NCI-H524 (cell line): Measurements from ENCODE around the gene LIPN.

ENCODE experiments used
- DNase-seq, 2 experiments: peaks; one replicate each; lab custom pipeline; 2025; lab: John Stamatoyannopoulos, UW

LIPN gene

DNA sequence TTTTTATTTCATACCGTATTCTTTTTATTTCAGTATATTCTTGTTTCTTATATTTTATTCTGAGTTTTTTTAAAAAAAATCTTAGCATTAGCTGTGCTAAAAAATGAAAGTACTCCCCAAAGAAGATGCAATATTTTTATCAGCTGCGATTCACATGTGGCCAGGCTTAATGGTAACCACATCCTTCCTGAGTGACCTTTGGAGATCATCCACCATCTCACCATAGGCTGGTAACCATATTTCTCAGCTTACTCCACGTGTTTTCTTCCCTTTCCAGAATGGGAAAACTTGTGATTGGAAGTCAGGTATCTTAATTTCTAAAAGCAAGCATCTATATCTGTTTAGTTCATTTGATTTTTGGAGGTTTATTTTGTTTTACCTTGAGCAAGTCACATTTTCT, 23.9 kb downstream of the LIPN start:
- DNase-seq: no peak

DNA sequence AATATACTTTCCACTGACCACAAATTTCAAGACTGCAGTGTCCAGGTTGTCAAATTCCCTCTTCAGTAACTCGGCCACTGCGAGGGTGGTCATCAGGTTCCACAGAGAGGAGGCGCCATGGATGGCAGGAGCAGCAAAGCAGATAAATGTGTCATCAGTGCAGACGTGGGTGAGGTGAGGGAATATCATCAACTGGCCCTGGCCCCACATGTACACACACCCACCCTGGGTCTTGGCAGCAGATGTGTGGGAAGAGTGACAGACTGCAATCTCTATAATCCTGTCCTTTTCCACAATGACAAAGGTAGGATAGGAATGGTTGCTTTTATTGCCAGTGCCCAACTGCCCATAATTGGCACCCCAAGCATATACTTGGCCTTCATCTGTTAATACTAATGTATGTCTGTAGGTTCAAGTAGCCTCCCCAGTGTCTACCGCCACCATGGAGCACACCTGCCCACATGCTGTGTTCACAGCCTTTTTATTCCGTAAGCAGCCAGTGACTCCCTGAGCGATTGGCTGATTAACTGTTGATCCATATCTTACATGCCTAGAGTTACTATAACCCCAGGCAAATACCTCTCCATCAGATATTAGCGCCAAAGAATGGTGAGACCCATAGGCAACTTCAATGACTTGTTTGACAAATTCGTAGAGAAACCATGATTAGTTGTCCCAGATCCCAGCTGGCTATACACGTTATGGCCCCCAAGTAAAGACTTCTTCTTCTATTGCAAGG, 26.4 kb downstream of the LIPN start:
- DNase-seq: peak in 1 of 2 experiments; percentile 4

DNA sequence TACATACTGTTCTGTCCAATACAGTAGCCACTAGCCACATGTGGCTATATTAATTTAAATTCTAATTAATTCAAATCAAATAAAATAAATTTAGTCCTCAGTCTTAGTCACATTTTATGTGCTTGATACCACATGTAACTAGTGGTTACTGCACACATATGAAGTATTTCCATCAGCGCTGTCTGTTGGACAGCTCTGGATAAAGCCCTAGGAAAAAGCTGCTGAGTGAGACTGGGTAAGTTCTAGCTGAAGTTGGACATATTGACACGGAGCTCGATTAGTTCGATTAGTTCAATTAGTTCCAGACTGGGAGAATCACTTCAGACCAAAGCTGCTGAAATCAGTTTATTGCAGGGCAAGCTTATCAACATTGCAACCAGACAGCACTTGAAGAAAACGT, 27.6 kb downstream of the LIPN start:
- no peak for DNase-seq

DNA sequence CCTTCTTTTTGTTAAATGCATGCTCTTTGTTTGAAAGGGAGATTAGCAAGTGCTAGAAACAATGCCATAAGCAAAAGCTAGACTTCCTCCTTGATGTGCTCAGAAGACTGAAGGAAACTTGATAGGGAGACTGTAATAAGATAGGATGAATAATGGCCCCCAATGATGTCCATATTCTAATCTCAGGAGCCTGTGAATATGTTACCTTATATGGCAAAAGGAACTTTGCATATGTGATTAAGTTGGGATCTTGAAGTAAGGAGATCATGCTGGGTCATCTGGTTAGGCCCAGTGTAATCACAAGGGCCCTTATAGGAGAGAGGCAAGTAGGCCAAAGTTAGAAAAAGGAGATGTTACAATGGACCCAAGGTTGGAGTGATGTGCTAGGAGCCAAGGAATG, 29.1 kb downstream of the LIPN start:
- peak in 1 of 2 experiments; percentile 37 for DNase-seq

DNA sequence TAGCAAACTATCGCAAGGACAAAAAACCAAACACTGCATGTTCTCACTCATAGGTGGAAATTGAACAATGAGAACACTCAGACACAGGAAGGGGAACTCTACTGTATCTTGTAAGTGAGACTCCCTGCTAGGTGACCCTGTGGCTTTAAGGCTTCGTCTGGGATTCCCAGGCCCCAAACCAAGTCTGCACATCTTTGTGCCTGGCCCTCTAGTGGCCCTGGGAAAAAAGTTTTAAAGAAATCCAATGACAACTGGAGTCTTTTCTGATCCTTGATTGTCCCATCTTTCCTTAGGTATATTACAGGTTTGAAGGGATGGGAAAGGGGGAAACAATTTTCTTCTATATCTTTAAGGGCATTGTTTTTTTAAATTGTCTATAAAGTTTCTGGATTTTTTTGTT, 32.1 kb downstream of the LIPN start:
- DNase-seq: peak in 1 of 2 experiments; percentile 8

DNA sequence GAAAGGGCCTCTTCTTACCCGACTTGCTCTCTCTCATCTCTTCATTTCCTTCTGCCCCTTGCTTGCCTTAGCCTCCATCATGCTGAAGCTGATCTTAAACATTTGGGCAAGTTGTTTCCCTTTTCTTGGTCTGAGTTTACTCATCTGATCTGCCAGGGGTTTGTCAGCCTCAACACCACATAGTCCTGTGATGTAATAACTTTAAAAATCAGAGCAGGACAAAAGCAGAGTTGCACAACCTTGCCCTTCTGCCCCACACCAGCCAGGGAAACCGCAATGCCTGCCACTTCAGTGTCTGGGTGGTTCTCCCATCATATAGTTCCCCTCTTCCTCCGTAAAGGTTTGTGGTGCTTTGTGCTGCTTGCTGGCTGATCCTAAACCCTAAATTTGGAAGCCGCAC, 32.8 kb downstream of the LIPN start:
- DNase-seq: no peak

DNA sequence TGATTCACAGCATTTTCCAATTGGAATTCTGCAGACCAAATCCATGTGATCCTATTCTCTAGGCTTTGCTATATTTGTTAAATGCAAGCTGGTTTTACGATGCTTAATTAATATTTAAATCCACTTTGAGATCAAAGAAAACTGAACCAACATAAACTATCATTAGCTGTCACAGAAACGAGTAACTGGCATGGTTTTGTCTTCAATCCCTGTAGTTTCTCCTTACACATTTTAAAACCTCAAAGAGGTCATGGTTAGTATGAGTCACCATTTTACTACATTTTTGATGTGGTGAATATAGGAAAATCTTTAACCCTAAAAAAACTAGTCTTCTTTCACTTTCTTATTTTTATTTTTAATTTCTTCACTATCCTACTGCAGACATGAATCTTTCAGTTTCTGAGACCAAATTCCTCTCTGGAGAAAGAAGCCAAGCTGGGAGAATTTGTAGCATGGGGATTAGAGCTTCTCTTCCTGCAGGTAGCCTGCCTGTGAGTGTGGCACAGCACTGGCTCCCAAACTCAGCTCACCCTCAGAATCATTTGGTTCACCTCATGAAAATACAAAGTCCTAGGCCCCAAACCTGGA, 34.0 kb downstream of the LIPN start:
- DNase-seq: no peak

DNA sequence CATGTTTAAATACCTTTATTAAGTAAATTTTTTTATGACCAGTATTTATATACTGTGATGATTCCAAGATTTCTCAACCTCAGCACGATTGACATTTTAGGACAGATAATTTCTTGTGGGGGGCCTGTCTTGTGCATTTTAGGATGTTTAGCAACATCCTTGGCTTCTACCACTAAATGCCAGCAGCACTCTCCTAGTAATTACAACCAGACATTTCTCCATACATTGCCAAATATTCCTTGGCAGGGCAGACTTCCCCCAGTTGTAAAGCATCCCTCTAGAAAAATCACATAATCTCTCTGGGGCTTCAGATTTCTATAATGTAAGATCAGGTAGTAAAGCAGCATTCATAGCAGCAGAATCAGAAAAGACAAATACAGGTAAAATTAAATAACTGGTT, 34.9 kb downstream of the LIPN start:
- DNase-seq: no peak

DNA sequence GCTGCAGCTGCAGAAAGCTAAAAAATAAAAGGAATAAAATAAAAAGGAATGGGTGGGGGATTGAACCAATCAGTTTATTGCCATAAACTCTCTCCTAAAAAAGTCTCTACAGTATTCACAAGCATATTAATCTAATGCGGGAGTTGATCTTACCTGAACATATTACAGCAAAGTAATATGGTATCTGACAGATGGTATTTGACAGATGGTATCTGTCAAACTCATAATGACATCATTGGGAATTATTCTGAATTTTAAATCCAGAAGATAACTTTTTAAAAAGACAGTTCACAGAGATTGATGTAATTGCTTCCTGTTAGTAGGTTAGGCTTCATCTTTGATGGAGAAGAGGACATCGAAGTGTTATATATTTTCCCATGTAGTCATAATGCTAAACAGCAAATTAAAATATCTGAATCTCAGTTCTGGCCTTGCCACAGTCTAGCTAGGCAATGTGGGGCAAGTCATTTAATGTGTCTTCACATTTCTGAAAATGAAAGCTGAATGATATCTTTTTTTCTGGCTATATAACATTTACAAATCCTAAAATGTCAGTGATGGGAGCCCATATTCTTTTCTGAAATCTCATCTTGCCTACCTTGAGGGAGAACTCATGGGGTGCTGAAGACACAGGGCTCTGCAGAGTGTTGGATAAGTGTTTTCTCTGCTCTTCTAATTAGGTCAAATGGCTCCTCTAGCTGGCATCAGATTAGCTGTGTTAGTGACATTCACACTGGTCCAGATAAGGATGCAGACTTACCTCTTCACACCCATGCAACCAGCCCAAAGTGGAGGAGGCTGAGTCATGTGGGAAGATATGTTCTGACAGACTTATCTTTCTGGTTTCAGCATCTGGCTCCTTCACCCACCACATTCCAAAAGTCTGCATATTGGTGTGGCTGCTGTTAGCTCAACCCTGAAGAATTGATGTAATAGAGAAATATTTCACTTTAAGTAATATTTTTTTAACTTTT, 40.6 kb downstream of the LIPN start:
- DNase-seq: peak in 1 of 2 experiments; percentile 61

DNA sequence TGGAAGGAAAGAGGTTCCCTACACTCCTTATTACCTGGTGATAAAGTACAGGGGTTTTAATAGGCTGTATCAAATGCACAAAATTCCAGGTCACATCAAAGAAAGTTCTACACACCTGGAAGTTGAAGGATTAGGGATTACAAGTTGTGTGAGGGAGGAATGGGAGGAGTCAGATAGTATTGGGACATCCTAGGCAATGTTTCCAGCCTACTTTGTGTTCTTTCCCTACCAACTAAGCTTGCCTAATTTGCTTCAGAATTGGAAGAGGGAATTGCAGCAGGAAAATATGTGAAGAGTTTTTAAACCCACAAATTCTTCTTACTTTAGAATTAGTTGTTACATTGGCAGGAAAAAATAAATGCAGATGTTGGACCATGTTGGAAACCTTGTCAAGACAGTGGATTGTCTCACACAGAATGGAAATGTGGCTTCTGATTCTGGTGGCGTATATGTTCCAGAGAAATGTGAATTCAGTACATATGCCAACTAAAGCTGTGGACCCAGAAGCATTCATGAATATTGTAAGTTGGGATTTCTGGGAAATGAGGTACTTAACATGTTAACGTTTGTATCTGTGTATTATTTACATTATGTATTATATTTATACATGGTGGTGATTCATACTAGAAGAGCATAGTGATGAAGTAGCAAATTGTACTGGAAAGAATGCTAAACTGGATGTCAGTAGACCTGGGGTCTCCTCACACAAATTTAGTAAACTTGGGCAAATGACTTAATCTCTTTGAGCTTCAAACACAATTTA, 42.9 kb downstream of the LIPN start, which contains the start of gene LIPM:
Gene LIPM (plus strand): TSS at position 208 of the 763 bp plus-strand sequence. CDS start 167 bp downstream, at position 375.
- DNase-seq: no peak

DNA sequence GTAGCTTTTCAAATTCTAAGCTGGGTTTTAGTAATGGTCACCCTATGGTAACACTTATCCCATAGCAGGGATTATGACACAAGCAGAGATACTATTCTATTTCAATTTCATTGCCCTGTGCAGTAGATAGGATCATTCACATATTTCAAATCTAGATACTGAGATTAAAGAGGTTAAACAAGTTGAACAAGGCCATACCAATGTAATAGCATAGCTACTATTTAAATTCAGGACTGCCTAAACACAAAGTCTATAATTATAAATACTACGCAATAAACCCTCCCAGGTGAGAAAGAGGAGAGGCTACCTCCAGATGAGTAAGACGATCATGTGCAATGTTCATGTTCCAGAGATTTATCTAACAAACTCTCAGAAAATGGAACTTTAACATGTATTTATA, 43.8 kb downstream of the LIPN start:
- DNase-seq: no peak

DNA sequence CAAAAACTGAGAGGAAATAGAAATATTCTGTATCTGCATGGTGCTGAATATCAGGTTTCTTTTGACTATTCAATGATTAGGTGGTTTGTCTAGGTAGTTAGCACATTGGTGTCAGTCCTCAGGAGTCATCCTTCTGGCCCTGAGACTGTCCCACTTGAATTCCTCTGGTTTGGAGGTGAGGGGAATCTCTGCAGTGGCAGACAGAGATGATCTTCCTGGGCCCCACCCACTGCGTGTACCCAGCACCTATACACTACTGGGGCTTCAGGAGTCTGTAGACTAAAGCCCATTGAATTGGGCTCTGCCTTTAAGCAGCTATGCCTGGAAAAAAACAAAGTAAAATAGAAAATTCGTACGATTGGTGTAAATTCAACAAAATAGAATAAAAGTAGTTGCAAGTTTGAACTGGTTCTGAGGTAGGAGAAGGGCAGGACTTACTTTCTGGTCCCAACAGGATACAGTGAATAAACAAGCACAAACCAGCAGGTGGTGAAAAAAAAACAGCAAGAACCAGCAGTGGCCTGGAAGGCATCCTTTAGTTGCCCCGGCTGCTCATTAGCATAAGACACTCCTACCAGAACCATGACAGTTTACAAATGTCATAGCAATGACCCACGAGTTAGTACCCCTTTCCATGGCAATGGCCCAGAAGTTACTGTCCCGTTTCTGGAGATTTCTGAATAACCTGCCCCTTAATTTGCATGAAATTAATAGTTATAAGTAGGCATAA, 44.4 kb downstream of the LIPN start:
- DNase-seq: no peak

DNA sequence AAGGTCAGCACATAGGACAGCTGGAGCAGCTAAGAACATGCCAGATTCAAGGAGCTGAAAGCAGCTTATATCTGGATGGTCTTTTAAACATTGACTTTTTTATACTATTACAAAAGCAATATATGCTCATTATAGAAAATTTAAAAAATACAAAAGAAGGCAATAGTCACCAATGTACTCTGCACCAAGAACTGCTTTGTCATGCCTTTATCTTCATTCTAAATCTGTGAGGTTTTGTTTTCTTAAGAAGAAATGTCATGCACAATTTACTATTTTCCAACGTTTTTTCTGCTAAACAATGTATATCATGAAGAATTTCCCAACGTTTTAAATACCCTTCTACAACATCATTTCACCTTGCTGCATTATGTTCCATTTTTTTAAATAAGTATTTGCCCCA, 45.5 kb downstream of the LIPN start:
- DNase-seq: no peak

DNA sequence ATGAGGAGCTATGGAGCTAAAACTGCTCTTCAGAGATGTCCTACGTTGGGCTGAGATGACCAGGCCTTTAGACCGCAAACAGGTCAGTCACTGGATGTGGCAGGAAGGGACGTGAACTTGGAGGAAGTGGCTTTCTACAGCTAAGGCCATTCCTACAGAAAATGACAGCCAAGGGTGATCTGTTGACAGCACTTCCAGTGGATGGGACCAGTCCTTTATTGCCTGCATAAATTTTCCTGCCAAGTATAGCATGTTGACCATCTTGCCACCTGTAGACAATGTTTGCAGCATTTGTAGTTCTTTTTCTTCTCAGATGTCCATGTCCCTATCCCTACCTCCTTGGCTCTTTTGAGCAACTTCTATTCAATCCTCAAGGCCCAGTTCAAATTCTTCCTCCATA, 46.1 kb downstream of the LIPN start:
- no peak for DNase-seq

DNA sequence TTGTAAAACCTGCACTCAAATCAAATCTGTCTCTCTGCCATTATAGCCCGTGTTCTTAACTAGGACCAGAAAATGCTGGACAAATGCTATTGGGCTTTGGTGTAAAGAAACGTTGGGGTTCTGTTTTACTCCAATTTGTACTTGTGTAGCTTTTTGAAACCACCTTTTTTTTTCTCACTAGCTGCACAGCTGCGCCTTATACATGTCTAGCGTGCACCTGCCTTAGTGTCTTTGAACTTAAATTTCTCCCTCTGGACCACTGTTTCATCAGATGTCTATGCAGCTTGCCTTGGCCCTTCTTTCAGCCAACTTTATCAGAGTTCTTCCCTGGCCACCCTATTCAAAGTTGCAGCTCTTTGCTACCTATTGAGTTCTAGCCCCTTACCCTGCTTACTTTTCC, 49.8 kb downstream of the LIPN start:
- DNase-seq: no peak

DNA sequence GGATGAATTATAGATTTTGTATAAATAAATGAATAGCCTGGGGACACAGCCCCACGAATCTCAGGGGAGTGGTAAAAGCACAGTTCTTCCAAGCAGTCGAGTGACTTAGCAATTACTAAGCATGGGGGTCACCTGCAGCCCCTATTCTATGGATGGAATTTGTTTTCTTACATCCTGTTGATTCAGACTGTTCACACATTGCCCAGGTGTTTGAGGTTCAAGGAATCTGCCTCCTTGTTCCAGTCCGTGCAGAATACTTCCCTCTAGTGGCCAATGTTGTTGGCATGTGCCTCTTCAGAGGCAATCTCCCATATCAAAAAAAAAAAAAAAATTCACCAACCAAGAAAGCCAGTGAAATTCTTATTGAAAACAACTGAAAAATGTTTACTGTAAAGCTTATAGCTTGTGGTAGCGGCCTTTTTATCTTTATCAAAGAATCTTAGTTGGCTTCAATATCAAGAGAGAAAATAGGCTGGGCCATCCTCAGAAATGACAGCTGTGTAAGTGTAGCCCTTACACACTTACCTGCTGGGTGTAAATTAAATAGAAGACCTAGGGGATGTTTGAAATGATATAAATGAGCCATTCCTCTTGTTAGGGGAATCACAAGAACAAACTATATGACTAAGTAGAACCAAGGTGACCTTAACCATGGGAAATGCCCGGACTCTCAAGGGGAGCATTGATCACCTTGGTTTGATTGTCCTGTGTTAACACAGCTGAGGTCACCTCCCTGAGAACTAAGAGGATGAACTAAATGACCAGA, 50.6 kb downstream of the LIPN start:
- DNase-seq: peak in 1 of 2 experiments; percentile 36

DNA sequence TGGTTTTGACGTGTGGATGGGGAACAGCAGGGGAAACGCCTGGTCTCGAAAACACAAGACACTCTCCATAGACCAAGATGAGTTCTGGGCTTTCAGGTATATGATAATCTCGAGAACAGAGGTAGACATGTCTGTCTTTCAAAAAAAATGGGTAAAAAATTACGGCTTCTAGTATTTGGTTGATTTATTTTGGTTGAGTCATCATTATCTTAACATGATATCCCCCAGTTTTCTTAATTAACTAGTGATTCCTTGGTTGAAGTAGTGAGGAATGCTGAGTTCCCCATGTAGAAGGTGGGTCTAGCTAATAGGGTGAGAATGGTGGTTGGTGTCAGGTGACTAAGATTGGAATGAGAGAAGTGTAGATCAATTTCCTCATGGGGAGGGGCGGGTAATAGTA, 53.4 kb downstream of the LIPN start:
- peak in 1 of 2 experiments; percentile 1 for DNase-seq

DNA sequence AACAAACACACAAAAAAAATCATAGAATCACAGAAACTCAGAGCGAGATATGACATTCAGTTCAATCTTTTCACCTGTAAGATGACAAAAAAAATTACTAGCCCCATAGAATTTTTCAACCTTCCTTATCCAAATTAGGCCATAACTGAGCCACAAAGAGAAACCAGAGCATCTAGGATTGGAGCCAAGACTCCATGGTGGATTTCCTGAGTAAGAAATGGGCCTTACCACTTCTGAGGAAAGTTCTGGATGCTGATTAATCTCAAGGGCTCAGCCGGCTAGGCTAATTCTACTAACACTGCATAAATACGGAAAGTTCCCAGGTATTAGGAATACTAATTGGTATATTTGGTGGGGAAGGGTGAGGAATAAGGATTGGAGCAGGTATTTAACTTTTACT, 59.5 kb downstream of the LIPN start:
- no peak for DNase-seq

DNA sequence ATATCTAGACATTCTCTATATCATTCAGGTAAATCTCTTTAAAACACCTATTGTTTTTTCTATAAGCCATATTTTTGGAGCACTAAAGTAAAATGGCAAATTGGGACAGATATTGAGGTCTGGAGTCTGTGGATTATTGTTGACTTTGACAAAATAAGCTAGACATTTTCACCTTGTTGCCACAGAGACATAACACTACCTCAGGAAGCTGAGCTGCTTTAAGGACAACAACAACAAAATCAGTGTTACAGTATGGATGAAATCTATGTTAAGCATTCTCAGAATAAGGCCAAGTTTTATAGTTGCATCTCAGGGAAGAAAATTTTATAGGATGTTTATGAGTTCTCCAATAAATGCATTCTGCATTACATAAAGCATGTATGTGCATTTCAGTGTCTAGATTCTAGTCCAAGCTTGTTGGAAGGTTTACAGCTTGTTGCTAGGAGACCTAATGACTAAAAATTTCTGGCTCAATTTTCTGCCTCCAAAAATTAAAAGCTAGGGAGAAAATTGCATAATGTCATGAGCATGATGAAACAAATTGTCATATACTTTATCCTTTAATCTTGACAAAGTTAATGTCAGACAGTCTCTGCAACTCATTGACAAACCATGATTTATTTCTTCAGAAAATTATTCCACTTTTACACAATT, 61.1 kb downstream of the LIPN start:
- DNase-seq: no peak

DNA sequence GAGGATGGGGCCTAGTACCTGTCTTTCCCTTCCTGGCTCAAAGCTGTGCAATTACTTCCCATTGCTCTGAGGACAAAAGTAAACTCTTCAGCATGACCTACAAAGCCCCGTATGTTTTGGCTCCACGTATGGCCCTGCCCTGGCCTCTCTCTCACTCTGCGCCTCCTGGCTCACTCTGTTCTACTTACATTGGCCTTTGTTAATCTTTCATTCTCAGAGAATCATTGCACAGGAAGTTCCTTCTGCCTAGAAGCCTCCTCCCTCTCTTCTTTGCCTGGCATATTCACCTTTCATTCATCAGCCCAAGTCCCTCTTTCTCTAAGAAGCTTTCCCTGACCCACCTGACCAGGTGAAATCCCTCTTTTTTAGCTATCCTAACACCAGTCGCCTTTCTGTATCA, 66.6 kb downstream of the LIPN start:
- DNase-seq: no peak
